Spleen (tissue), 11 donors: Measurements from ENCODE around the gene KCNQ1. TPM values are rescaled to one million over a fixed set of nuclear protein-coding genes. Genes with fewer than 3 reads are reported as not detected.

ENCODE experiments used
- DNase-seq: peaks from one replicate; pipeline ENCODE4 v3.0.0-alpha.2; 2020
- H3K27ac ChIP-seq, 8 donors: fragments of 200-600 bp; sonication (generic) in 7 of 8; 1 replicate in 4 of 8; 2 replicates in 4 of 8; pipeline versions ENCODE4 v1.5.0 to v1.8.0; 2016 to 2021; ENCODE audit warnings: inconsistent platforms in 4 of 8, mild to moderate bottlenecking in 4 of 8, moderate library complexity in 1 of 8
- H3K27me3 ChIP-seq, 7 donors: fragments of 200-600 bp; sonication (generic) in 6 of 7; replicated peaks in 1 of 7; 1 replicate in 4 of 7; 2 replicates in 3 of 7; pipeline versions ENCODE4 v1.5.0 to v1.8.0; 2016 to 2021; ENCODE audit warnings: inconsistent platforms in 3 of 7, mild to moderate bottlenecking in 1 of 7
- H3K36me3 ChIP-seq, 6 donors: fragments of 200-600 bp; sonication (generic) in 5 of 6; 1 replicate in 4 of 6; 2 replicates in 2 of 6; pipeline versions ENCODE4 v1.5.0 to v1.8.0; 2016 to 2021; ENCODE audit warnings: inconsistent platforms in 2 of 6
- H3K4me1 ChIP-seq, 6 donors: fragments of 200-600 bp; sonication (generic) in 5 of 6; 1 replicate in 3 of 6; 2 replicates in 3 of 6; pipeline versions ENCODE4 v1.5.0 to v1.8.0; 2016 to 2021; ENCODE audit warnings: inconsistent platforms in 3 of 6
- H3K4me3 ChIP-seq, 8 donors: fragments of 200-600 bp; sonication (generic) in 7 of 8; 1 replicate in 4 of 8; 2 replicates in 4 of 8; pipeline versions ENCODE4 v1.5.0 to v1.8.0; 2016 to 2021; ENCODE audit warnings: inconsistent platforms in 4 of 8, mild to moderate bottlenecking in 4 of 8, moderate library complexity in 2 of 8
- H3K9me3 ChIP-seq, 8 donors: fragments of 200-600 bp; sonication (generic) in 7 of 8; 1 replicate in 4 of 8; 2 replicates in 4 of 8; pipeline versions ENCODE4 v1.5.0 to v1.8.0; 2016 to 2021; ENCODE audit warnings: inconsistent platforms in 4 of 8
- POLR2A ChIP-seq, 3 donors: fragments of 450-650 bp; IDR thresholded peaks; one replicate each; pipeline ENCODE4 v1.5.1; 2017; ENCODE audit warnings: antibody characterized with exemption in 3 of 3, mild to moderate bottlenecking in 1 of 3
- POLR2AphosphoS5 ChIP-seq, 3 donors: sonication (generic); formaldehyde crosslinking; IDR thresholded peaks; one replicate each; pipeline ENCODE4 v1.5.1; 2017; ENCODE audit warnings: antibody characterized with exemption in 3 of 3
- WGBS, 5 donors: extraction: QIAGEN DNeasy Blood & Tissue Kit in 3 of 5; methylation state at CpG; one replicate each; pipeline versions ENCODE4 v1.1.5 to v1.1.7; 2013 to 2018; 5-methylcytosine and 5-hydroxymethylcytosine counted together
- intact Hi-C: fragments of 100-400 bp; cut with DNase I; formaldehyde crosslinking; loops from one replicate; pipeline ENCODE4 v1.15.0; 2023; ENCODE audit warnings: low total_unique reads
- polyA plus RNA-seq, 3 donors: library from polyadenylated mRNA; stranded (reverse); fragments of 200-250 nt; gene quantifications; one replicate each; pipeline ENCODE4 v1.2.1, GENCODE V29; 2013
- total RNA-seq, 7 donors: library from RNA; depleted of rRNA in 3 of 7; stranded (reverse); fragments of >200 nt in 3 of 7; fragmentation: NEBNext Ultra II Directional in 4 of 7; extraction: Animal tissue kit (Norgen Biotek cat#: 25700) in 4 of 7; gene quantifications; one replicate each; pipeline versions ENCODE4 v1.1.0 to v1.2.1, GENCODE V29; 2016 to 2021
- TF ChIP-seq, protein P1 (sequence below), 11 experiments: fragments of 200-600 bp in 7 of 11; fragments of 450-650 bp in 4 of 11; sonication (generic) in 4 of 11; IDR thresholded peaks in 8 of 11; conservative IDR thresholded peaks in 3 of 11; 1 replicate in 7 of 11; 2 replicates in 4 of 11; pipeline versions ENCODE4 v1.4.0 to v1.8.0; 2016 to 2021; ENCODE audit warnings: antibody characterized with exemption in 11 of 11, inconsistent platforms in 4 of 11, mild to moderate bottlenecking in 1 of 11
- donor health status: healthy with polysubstance abuse.
- donor health status: DM: no; HTN: no; CAD: no; lungs with moderate emphysema.
- donor health status: DM: no; HTN: no; CAD: no.
- donor health status: Bipolar disorder and iron deficiency.
- donor health status: healthy.
- donor health status: DM: no; HTN: no; CAD: no.
- donor health status: DM: yes; HTN: yes; CAD: no.

The KCNQ1 gene
- total and polyA plus RNA-seq, 10 donors = 3.3 to 21.6 (median 13.5) TPM

- peaks cover 0 to 39% (median 5%) of the 10 kb centered on the region in 7 donors for H3K27me3 ChIP-seq
- no peaks in the 10 kb centered on the region for H3K9me3 ChIP-seq
- no peak overlapping the region for H3K4me3 ChIP-seq
- TF ChIP-seq POLR2A (IDR thresholded peaks at IDR 0.05) = no peak
- TF ChIP-seq, protein P1, sequence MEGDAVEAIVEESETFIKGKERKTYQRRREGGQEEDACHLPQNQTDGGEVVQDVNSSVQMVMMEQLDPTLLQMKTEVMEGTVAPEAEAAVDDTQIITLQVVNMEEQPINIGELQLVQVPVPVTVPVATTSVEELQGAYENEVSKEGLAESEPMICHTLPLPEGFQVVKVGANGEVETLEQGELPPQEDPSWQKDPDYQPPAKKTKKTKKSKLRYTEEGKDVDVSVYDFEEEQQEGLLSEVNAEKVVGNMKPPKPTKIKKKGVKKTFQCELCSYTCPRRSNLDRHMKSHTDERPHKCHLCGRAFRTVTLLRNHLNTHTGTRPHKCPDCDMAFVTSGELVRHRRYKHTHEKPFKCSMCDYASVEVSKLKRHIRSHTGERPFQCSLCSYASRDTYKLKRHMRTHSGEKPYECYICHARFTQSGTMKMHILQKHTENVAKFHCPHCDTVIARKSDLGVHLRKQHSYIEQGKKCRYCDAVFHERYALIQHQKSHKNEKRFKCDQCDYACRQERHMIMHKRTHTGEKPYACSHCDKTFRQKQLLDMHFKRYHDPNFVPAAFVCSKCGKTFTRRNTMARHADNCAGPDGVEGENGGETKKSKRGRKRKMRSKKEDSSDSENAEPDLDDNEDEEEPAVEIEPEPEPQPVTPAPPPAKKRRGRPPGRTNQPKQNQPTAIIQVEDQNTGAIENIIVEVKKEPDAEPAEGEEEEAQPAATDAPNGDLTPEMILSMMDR (IDR thresholded peaks at IDR 0.05 in 8 of 11, conservative IDR thresholded peaks at IDR 0.05 in 3 of 11) = peak; percentile 73 to 94 (median 87)
- peak in 1 of 3 donors; percentile 34 for TF ChIP-seq POLR2AphosphoS5 (IDR thresholded peaks at IDR 0.05)
- H3K4me1 ChIP-seq = peaks cover 6 to 21% (median 14%) of the 10 kb centered on the region in 6 donors
- intact Hi-C loops = loop anchor here (2.0 kb wide), 1 partner anchor 223 kb away; no protein-coding TSS in a partner anchor
- 49 to 60% (median 52%) methylated on average over 29 to 36 of the region's 36 CpGs for WGBS, 5 donors
- no peak overlapping the region for H3K27ac ChIP-seq
- peak; percentile 92 for DNase-seq
- no peaks in the 10 kb centered on the region for H3K36me3 ChIP-seq
Observed at GRCh38 chr11:2419638-2420501, 24.9 kb upstream of the KCNQ1 start.

- intact Hi-C loops = no loop called here
- peaks cover 6 to 21% (median 14%) of the 10 kb centered on the region in 6 donors for H3K4me1 ChIP-seq
- TF ChIP-seq POLR2A (IDR thresholded peaks at IDR 0.05) (no peak), POLR2AphosphoS5 (IDR thresholded peaks at IDR 0.05) (peak in 2 of 3 donors; percentile 40 to 48)
- TF ChIP-seq, protein P1 (IDR thresholded peaks at IDR 0.05 in 8 of 11, conservative IDR thresholded peaks at IDR 0.05 in 3 of 11) = peak; percentile 88 to 99 (median 96)
- no peaks in the 10 kb centered on the region for H3K36me3 ChIP-seq
- no peak overlapping the region for H3K4me3 ChIP-seq
- no peaks in the 10 kb centered on the region for H3K9me3 ChIP-seq
- H3K27me3 ChIP-seq = peaks cover 0 to 40% (median 5%) of the 10 kb centered on the region in 7 donors
- peak; percentile 94 for DNase-seq
- 26 to 49% (median 29%) methylated on average over 16 to 44 of the region's 44 CpGs for WGBS, 5 donors
- H3K27ac ChIP-seq = no peak overlapping the region
Observed at GRCh38 chr11:2420502-2421225, 24.1 kb upstream of the KCNQ1 start.

- Histone ChIP-seq H3K4me1 (peaks cover 6 to 21% (median 14%) of the 10 kb centered on the region in 6 donors), H3K36me3 (no peaks in the 10 kb centered on the region), H3K27me3 (peaks cover 0 to 38% (median 7%) of the 10 kb centered on the region in 7 donors), H3K27ac (no peak overlapping the region), H3K4me3 (no peak overlapping the region), H3K9me3 (no peaks in the 10 kb centered on the region)
- WGBS, 5 donors = 63 to 82% (median 81%) methylated on average over 12 to 19 of the region's 19 CpGs
- TF ChIP-seq, protein P1 (IDR thresholded peaks at IDR 0.05 in 8 of 11, conservative IDR thresholded peaks at IDR 0.05 in 3 of 11) = no peak
- TF ChIP-seq POLR2AphosphoS5 (IDR thresholded peaks at IDR 0.05) (no peak), POLR2A (IDR thresholded peaks at IDR 0.05) (no peak)
- intact Hi-C loops = no loop called here
- DNase-seq = no peak
Observed at GRCh38 chr11:2421226-2421994, 23.4 kb upstream of the KCNQ1 start.
